Right lobe of liver (tissue), 4 donors: ENCODE measurements around the gene TCF4.

ENCODE experiments used
- CTCF ChIP-seq, 4 donors: fragments of 200-600 bp in 3 of 4; fragments of 450-650 bp in 1 of 4; IDR thresholded peaks; one replicate each; pipeline versions ENCODE4 v1.5.1 to v1.8.0; 2016 to 2022; ENCODE audit warnings: antibody characterized with exemption in 4 of 4, mild to moderate bottlenecking in 2 of 4
- POLR2A ChIP-seq: fragments of 450-650 bp; IDR thresholded peaks from one replicate; pipeline ENCODE4 v1.6.1; 2017; ENCODE audit warnings: antibody characterized with exemption, mild to moderate bottlenecking
- donor health status: DM: no; HTN: no; CAD: no.
- donor health status: DM: no; HTN: no; CAD: no.
- donor health status: DM: no; HTN: yes; CAD: no.

GRCh38 chr18:55328301-55328700 lies 259.7 kb downstream of the TCF4 start:
- no peak for TF ChIP-seq POLR2A
- no peak for TF ChIP-seq CTCF (IDR thresholded peaks at IDR 0.05)
